ENCODE measurements around the gene DFFA. TPM values are rescaled to one million over a fixed set of nuclear protein-coding genes. Genes with fewer than 3 reads are reported as not detected.
A peak's percentile ranks its signal among the peaks of the same experiment; 100 is the strongest.
"Not testable (repeated sequence)": the region's sequence is repeated elsewhere in the genome, so short reads cannot be mapped to it uniquely, and the experiment has no call there.

DFFA gene
- total RNA-seq, 2 donors from 2014 or later = 14.8 to 16.4 TPM

DNA sequence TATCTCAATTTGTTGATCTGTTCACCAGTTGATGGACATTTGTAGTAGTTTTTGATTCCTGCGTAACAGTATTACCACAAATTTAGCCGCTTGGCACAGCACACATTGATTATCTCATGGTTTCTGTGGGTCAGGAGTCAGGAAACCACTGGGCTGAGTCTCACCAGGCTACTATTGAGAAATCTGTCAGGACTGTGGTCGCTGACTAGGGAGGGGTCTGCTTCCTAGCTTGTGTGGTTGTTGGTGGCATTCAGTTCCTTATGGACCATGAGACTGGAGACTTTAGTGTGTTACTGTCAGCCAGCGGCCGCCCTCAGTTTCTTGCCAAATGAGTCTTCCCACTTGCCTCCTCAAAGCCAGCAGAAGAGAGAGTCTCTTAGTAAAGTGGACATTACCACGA, 12.2 kb upstream of the DFFA start:
- DNase-seq (ENCODE audit: low spot score) (no peak), ATAC-seq (ENCODE audit: insufficient number of reproducible peaks, low FRiP score, low read depth) (no peak)
- TF ChIP-seq, protein P1, sequence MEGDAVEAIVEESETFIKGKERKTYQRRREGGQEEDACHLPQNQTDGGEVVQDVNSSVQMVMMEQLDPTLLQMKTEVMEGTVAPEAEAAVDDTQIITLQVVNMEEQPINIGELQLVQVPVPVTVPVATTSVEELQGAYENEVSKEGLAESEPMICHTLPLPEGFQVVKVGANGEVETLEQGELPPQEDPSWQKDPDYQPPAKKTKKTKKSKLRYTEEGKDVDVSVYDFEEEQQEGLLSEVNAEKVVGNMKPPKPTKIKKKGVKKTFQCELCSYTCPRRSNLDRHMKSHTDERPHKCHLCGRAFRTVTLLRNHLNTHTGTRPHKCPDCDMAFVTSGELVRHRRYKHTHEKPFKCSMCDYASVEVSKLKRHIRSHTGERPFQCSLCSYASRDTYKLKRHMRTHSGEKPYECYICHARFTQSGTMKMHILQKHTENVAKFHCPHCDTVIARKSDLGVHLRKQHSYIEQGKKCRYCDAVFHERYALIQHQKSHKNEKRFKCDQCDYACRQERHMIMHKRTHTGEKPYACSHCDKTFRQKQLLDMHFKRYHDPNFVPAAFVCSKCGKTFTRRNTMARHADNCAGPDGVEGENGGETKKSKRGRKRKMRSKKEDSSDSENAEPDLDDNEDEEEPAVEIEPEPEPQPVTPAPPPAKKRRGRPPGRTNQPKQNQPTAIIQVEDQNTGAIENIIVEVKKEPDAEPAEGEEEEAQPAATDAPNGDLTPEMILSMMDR (IDR thresholded peaks at IDR 0.05) = no peak
- Histone ChIP-seq H3K9me3 (no peaks in the 10 kb centered on the region), H3K27ac (no peak overlapping the region), H3K4me3 (no peak overlapping the region), H3K4me1 (ENCODE audit: control insufficient read depth in 1 of 2, low read depth in 2 of 2) (no peaks in the 10 kb centered on the region), H3K27me3 (replicated peaks; ENCODE audit: insufficient read depth) (no peaks in the 10 kb centered on the region), H3K36me3 (no peaks in the 10 kb centered on the region)

DNA sequence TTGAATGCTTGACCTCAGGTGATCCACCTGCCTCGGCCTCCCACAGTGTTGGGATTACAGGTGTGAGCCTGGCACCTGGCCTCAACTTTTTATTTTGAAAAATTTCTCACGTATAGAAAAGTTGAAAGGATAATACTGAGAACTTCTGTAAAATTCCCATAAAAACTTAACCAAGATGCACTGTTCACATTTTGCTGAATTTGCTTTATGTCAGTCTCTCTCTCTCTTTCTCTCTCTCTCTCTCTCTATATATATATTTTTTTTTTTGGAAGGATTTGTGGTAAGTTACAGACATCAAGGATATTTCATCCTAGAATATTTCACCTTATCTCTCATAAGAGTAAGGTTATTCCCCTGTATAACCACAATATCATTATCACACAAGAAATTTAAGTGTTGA, 8.3 kb upstream of the DFFA start:
- Histone ChIP-seq H3K4me3 (no peak overlapping the region), H3K27me3 (replicated peaks; ENCODE audit: insufficient read depth) (no peaks in the 10 kb centered on the region), H3K36me3 (no peaks in the 10 kb centered on the region), H3K9me3 (no peaks in the 10 kb centered on the region), H3K27ac (no peak overlapping the region), H3K4me1 (ENCODE audit: control insufficient read depth in 1 of 2, low read depth in 2 of 2) (peaks cover 5 to 10% of the 10 kb centered on the region in 2 donors)
- ATAC-seq (ENCODE audit: insufficient number of reproducible peaks, low FRiP score, low read depth) = no peak
- no peak for DNase-seq (ENCODE audit: low spot score)
- TF ChIP-seq, protein P1 (IDR thresholded peaks at IDR 0.05) = no peak

DNA sequence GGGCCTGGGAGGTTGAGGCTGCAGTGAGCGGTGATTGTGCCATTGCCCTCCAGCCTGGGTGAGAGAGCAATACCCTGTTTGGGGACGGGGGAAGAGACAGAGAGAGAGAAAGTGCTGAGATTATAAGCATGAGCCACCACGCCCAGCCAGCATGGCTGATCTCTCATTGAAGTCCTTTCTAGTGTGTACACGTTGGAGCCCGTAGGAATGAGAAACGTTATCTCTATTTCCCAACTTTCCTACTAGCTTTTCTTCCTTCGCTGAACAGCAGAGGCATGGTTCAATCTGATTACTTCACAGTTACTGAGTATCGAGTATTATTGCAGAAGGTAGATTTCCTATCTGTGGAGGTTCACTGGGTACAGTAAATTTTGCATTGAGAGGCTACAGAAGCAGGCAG, 7.0 kb upstream of the DFFA start:
- TF ChIP-seq, protein P1 (IDR thresholded peaks at IDR 0.05) = no peak

DNA sequence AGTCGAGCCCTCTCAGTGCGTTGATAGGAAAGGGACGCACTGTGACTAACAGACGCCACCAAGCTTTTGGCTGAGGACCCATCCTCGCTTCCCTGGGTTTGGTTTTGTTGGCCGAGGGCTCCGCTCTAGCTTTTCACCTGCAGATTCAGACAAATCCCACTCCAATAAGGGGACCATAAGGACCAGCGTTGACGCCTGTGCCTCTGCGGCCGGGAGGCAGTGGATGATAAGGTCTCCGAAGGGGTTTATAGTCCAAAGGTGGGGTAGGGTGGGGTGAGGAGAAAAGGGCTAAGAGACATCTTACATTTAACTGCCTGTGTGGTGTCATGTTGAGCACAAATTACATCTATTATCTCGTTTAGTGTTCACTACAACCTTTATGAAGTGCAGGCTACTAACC, 3.2 kb upstream of the DFFA start:
- Histone ChIP-seq H3K4me1 (ENCODE audit: control insufficient read depth in 1 of 2, low read depth in 2 of 2) (peaks cover 16 to 28% of the 10 kb centered on the region in 2 donors), H3K36me3 (no peaks in the 10 kb centered on the region), H3K27ac (peak overlapping the region in 1 of 2 donors; percentile 30), H3K27me3 (replicated peaks; ENCODE audit: insufficient read depth) (no peaks in the 10 kb centered on the region), H3K9me3 (no peaks in the 10 kb centered on the region), H3K4me3 (peak overlapping the region; percentile 94)
- TF ChIP-seq, protein P1 (IDR thresholded peaks at IDR 0.05) = no peak
- DNase-seq (ENCODE audit: low spot score) (no peak), ATAC-seq (ENCODE audit: insufficient number of reproducible peaks, low FRiP score, low read depth) (no peak)

More for the DNA sequence above, 7.0 kb upstream of the DFFA start:
- Histone ChIP-seq H3K4me1 (ENCODE audit: control insufficient read depth in 1 of 2, low read depth in 2 of 2) (peaks cover 9 to 17% of the 10 kb centered on the region in 2 donors), H3K27ac (no peak overlapping the region), H3K4me3 (no peak overlapping the region), H3K9me3 (no peaks in the 10 kb centered on the region), H3K27me3 (replicated peaks; ENCODE audit: insufficient read depth) (no peaks in the 10 kb centered on the region), H3K36me3 (no peaks in the 10 kb centered on the region)
- DNase-seq (ENCODE audit: low spot score) = no peak
- ATAC-seq (ENCODE audit: insufficient number of reproducible peaks, low FRiP score, low read depth) = no peak

DNA sequence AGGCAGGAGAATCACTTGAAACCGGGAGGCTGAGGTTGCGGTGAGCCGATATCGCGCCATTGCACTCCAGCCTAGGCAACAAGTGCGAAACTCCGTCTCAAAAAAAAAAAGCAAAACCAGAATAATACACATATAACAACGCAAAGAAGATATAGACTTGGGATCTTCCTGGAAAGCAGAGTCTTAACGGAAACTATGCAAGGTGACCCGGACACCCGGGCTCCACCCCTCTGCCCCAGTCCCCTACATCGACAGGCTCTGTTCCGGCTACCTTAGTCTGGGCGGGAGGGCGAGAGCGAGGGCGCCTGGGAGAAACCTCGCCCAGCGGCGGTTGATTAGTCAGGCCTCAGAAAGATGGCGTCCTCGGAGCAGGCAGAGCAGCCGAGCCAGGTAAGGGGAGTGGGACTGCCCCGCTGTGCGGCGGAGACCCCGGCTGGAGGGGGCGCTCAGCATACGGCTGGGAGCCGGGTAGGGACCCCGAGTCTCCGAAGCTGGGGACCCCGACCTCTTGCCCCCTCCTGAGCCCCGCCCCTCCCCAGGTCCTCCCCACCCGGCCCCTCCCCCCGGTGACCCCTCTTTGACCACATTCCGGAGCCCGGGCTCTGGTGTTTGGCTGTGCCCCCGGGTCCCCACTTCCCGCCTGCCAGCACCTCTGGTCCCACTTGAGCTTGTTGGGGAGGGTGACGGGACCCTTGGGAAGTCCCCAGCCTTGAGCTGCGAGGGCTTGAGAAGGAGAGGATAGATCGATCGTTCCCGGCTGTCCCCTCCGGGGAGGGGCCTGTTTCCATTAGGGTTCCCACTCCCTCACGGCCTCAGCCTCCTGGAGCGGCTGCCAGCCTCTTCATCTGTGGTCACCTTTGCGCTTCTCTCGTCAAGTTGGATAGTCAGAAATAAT, 2.5 kb upstream of the DFFA start, which contains the start of gene PEX14:
PEX14 (plus strand) TSS at position 338 of the 895 bp plus-strand sequence; CDS start at position 355, 17 bp downstream.
- H3K27me3 ChIP-seq (replicated peaks; ENCODE audit: insufficient read depth) = no peaks in the 10 kb centered on the region
- peak within 1 kb of the TSS; percentile 94 for H3K4me3 ChIP-seq
- ATAC-seq (ENCODE audit: insufficient number of reproducible peaks, low FRiP score, low read depth) (peak; percentile 52), DNase-seq (ENCODE audit: low spot score) (peak; percentile 41)
- peak within 1 kb of the TSS; percentile 30 to 50 for H3K27ac ChIP-seq
- H3K36me3 ChIP-seq = no peaks in the 10 kb centered on the region
- TF ChIP-seq, protein P1 (IDR thresholded peaks at IDR 0.05) = no peak
- H3K4me1 ChIP-seq (ENCODE audit: control insufficient read depth in 1 of 2, low read depth in 2 of 2) = peaks cover 16 to 28% of the 10 kb centered on the region in 2 donors
- no peaks in the 10 kb centered on the region for H3K9me3 ChIP-seq

DNA sequence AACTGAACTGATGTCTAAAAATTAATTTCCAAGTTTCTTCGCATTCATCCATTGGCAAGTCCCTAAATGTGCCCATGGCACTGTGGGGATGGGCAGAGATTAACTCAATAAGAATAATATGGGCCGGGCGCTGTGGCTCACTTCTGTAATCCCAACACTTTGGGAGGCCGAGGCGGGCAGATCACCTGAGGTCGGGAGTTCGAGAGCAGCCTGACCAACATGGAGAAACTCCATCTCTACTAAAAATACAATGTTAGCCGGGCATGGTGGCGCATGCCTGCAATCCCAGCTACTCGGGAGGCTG, 1.9 kb upstream of the DFFA start:
- H3K27me3 ChIP-seq (replicated peaks; ENCODE audit: insufficient read depth); H3K36me3 ChIP-seq; ATAC-seq (ENCODE audit: insufficient number of reproducible peaks, low FRiP score, low read depth); DNase-seq (ENCODE audit: low spot score); H3K9me3 ChIP-seq: not testable (repeated sequence)
- Histone ChIP-seq H3K27ac (peak overlapping the region in 1 of 2 donors; percentile 30), H3K4me1 (ENCODE audit: control insufficient read depth in 1 of 2, low read depth in 2 of 2) (peaks cover 16 to 28% of the 10 kb centered on the region in 2 donors), H3K4me3 (peak overlapping the region; percentile 94)

Measured in thoracic aorta (tissue), 2 donors.